ENCODE data around the gene PITHD1. TPM values are rescaled to one million over a fixed set of nuclear protein-coding genes. Genes with fewer than 3 reads are reported as not detected.

PITHD1 gene
- total RNA-seq, 4 donors from 2014 or later, result 43.6 to 66.6 (median 56.0) TPM

DNA sequence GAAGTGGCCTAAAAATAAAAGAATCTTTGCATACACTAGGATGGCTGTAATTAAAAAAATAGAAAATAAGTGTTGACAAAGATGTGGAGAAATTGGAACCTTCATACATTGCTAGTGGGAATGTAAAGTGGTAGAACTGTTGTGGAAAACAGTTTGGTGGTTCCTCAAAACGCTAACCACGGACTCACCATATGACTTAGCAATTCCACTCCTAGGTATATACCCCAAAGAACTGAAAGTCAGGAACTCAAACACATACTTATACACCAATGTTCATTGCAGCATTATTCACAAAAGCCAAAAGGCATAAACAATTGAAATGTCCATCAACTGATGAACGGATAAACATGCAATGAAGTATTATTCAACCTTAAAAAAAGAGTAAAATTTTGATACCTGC, 57.8 kb downstream of the PITHD1 start:
- peaks cover 4 to 13% (median 12%) of the 10 kb centered on the region in 4 donors for H3K4me1 ChIP-seq
- H3K27me3 ChIP-seq, result peaks cover 0 to 11% (median 0%) of the 10 kb centered on the region in 4 donors
- no peak for DNase-seq (ENCODE audit: extremely low spot score)
- H3K4me3 ChIP-seq, result no peak overlapping the region
- no peaks in the 10 kb centered on the region for H3K36me3 ChIP-seq
- intact Hi-C loops (cut with DNase I), result no loop called here
- WGBS, result 73% methylated on average over 3 of the region's 3 CpGs
- TF ChIP-seq EP300 (IDR thresholded peaks at IDR 0.05) (no peak), POLR2AphosphoS5 (IDR thresholded peaks at IDR 0.05) (no peak), POLR2A (IDR thresholded peaks at IDR 0.05; ENCODE audit: low read depth) (no peak)
- TF ChIP-seq, protein P1, sequence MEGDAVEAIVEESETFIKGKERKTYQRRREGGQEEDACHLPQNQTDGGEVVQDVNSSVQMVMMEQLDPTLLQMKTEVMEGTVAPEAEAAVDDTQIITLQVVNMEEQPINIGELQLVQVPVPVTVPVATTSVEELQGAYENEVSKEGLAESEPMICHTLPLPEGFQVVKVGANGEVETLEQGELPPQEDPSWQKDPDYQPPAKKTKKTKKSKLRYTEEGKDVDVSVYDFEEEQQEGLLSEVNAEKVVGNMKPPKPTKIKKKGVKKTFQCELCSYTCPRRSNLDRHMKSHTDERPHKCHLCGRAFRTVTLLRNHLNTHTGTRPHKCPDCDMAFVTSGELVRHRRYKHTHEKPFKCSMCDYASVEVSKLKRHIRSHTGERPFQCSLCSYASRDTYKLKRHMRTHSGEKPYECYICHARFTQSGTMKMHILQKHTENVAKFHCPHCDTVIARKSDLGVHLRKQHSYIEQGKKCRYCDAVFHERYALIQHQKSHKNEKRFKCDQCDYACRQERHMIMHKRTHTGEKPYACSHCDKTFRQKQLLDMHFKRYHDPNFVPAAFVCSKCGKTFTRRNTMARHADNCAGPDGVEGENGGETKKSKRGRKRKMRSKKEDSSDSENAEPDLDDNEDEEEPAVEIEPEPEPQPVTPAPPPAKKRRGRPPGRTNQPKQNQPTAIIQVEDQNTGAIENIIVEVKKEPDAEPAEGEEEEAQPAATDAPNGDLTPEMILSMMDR (IDR thresholded peaks at IDR 0.05), result no peak
- H3K9me3 ChIP-seq, result no peaks in the 10 kb centered on the region
- H3K27ac ChIP-seq (replicated peaks in 1 of 4), result no peak overlapping the region

Other genes starting within 250 kb of the PITHD1 start
- under 1 TPM in 3 of 4 donors, not detected in 1; 0.11 to 0.26 (median 0.17) TPM for gene E2F2, start 247.2 kb upstream of the PITHD1 start, total RNA-seq
- 100 to 1,000 TPM in 3 of 4 donors, 10 to 100 TPM in 1; 75.2 to 352 (median 274) TPM for gene ID3, start 218.9 kb upstream of the PITHD1 start, total RNA-seq
- 1,000 to 10,000 TPM in 1 of 4 donors, 100 to 1,000 TPM in 3; 706 to 1,125 (median 899) TPM for gene RPL11, start 86.6 kb upstream of the PITHD1 start, total RNA-seq
- gene ELOA, start 34.9 kb upstream of the PITHD1 start, total RNA-seq, result 10 to 100 TPM; 35.7 to 45.4 (median 39.1) TPM
- gene LYPLA2, start 12.7 kb downstream of the PITHD1 start, total RNA-seq, result 10 to 100 TPM; 32.8 to 51.4 (median 40.8) TPM
- 10 to 100 TPM in 3 of 4 donors, 1 to 10 TPM in 1; 7.1 to 13.6 (median 12.8) TPM for gene GALE, start 22.3 kb downstream of the PITHD1 start, total RNA-seq
- gene HMGCL, start 47.0 kb downstream of the PITHD1 start, total RNA-seq, result 10 to 100 TPM; 25.5 to 50.0 (median 43.9) TPM
- 10 to 100 TPM; 20.0 to 25.9 (median 25.2) TPM for gene FUCA1, start 89.9 kb downstream of the PITHD1 start, total RNA-seq
- gene CNR2, start 134.9 kb downstream of the PITHD1 start, total RNA-seq, result under 1 TPM in 1 of 4 donors, not detected in 3; 0.17 TPM
- gene PNRC2, start 181.4 kb downstream of the PITHD1 start, total RNA-seq, result 100 to 1,000 TPM in 3 of 4 donors, 10 to 100 TPM in 1; 93.3 to 156 (median 138) TPM
- gene SRSF10, start 201.9 kb downstream of the PITHD1 start, total RNA-seq, result 10 to 100 TPM; 53.6 to 89.7 (median 56.6) TPM

All from esophagus muscularis mucosa (tissue), 4 donors.